Upper lobe of left lung (tissue), 6 donors: ENCODE results near the gene PPM1M. TPM values are rescaled to one million over a fixed set of nuclear protein-coding genes. Genes with fewer than 3 reads are reported as not detected.

Experiments used
- ATAC-seq, 2 donors: fragments of 200-7000 bp; cut with Tn5 transposase; one replicate each; pipeline ENCODE4 v1.9.1; 2022; ENCODE audit warnings: mild to moderate bottlenecking in 2 of 2, moderate library complexity in 2 of 2; ENCODE audit not compliant: low FRiP score in 2 of 2
- DNase-seq, 2 donors: peaks; one replicate each; pipeline ENCODE4 v3.0.0-alpha.2; 2019 to 2020
- H3K27ac ChIP-seq, 4 donors: fragments of 200-600 bp; sonication (generic); one replicate each; pipeline ENCODE4 v1.5.1; 2016 to 2019
- H3K27me3 ChIP-seq, 4 donors: fragments of 200-600 bp; sonication (generic); one replicate each; pipeline ENCODE4 v1.5.1; 2017 to 2019
- H3K36me3 ChIP-seq, 4 donors: fragments of 200-600 bp; sonication (generic); one replicate each; pipeline ENCODE4 v1.5.1; 2016 to 2019
- H3K4me1 ChIP-seq, 4 donors: fragments of 200-600 bp; sonication (generic); one replicate each; pipeline ENCODE4 v1.5.1; 2018 to 2019
- H3K4me3 ChIP-seq, 4 donors: fragments of 200-600 bp; sonication (generic); one replicate each; pipeline ENCODE4 v1.5.1; 2017 to 2019; ENCODE audit warnings: mild to moderate bottlenecking in 2 of 4, moderate library complexity in 1 of 4
- H3K9me3 ChIP-seq, 4 donors: fragments of 200-600 bp; sonication (generic); one replicate each; pipeline ENCODE4 v1.5.1; 2018 to 2019
- EP300 ChIP-seq, 4 donors: sonication (generic); formaldehyde crosslinking; IDR thresholded peaks; one replicate each; pipeline ENCODE4 v1.5.1; 2017; ENCODE audit warnings: antibody characterized with exemption in 4 of 4, control low read depth in 2 of 4
- POLR2A ChIP-seq, 4 donors: fragments of 450-650 bp; IDR thresholded peaks; one replicate each; pipeline ENCODE4 v1.5.1; 2016 to 2017; ENCODE audit warnings: antibody characterized with exemption in 4 of 4, mild to moderate bottlenecking in 2 of 4
- POLR2AphosphoS5 ChIP-seq, 2 donors: sonication (generic); formaldehyde crosslinking; IDR thresholded peaks; one replicate each; pipeline ENCODE4 v1.5.1; 2017; ENCODE audit warnings: antibody characterized with exemption in 2 of 2
- WGBS, 2 donors: methylation state at CpG; one replicate each; pipeline ENCODE4 v1.1.5; 2017 to 2018; 5-methylcytosine and 5-hydroxymethylcytosine counted together
- total RNA-seq, 6 donors: library from RNA; depleted of rRNA in 4 of 6; stranded (reverse); fragments of >200 nt in 4 of 6; gene quantifications; one replicate each; pipeline versions ENCODE4 v1.1.0 to v1.2.1, GENCODE V29; 2016 to 2021
- TF ChIP-seq, protein P1 (sequence below), 6 experiments: fragments of 450-650 bp in 4 of 6; fragments of 200-600 bp in 2 of 6; sonication (generic) in 2 of 6; IDR thresholded peaks; one replicate each; pipeline ENCODE4 v1.5.1; 2016 to 2019; ENCODE audit warnings: antibody characterized with exemption in 6 of 6
- donor health status: DM: no; HTN: no; CAD: no; lungs with moderate emphysema.
- donor health status: DM: no; HTN: yes; CAD: no; lungs with severe emphysema.

Gene PPM1M
- total RNA-seq, 6 donors from 2014 or later, result 18.7 to 68.1 (median 47.8) TPM

DNA sequence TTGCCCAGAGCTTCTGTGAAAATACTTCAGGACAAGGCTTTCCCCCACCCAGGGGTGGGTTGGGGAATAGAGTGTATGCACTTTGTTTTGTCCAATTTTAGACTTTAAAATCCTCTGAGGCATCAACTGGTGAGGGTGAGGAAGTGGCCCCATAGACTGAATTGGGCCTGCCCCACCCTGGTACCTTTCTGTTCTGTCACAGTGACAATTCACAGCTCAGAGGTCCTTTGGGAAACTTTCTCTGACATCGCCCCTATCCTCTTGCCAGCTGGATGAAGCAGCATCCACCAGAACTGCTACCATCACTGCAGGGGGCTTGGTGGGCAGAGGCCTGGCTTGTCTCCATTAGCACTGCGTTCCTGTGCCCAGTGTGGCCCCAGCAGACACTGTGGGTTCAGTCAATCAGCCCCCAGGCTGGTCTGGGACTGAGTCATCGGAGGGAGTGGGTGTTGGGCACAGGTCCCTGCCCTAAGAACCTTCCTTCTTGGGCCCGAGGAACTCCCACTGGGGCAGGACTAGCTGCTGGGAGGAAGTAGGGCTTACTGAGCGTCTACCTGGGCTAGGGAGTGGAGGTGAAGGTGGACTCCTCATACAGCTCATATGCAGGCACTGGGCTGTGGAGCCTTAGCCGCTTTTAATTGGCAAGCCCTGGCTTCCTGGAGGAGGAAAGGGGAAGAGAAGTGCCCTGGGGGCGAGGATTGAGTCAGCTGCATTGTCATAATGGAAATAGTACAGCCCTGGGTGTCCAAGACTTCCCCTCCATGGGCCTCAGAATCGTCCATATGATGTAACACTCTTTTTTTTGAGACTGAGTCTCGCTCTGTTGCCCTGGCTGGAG lies 1.5 kb upstream of the PPM1M start:
- H3K27ac ChIP-seq, result peak overlapping the region; percentile 86 to 97 (median 94)
- H3K36me3 ChIP-seq, result peaks cover 0 to 12% (median 7%) of the 10 kb centered on the region in 4 donors
- H3K4me1 ChIP-seq, result peaks cover 36 to 56% (median 39%) of the 10 kb centered on the region in 4 donors
- TF ChIP-seq POLR2AphosphoS5 (IDR thresholded peaks at IDR 0.05) (no peak), EP300 (IDR thresholded peaks at IDR 0.05) (no peak), POLR2A (IDR thresholded peaks at IDR 0.05) (peak in 1 of 4 donors; percentile 22)
- TF ChIP-seq, protein P1, sequence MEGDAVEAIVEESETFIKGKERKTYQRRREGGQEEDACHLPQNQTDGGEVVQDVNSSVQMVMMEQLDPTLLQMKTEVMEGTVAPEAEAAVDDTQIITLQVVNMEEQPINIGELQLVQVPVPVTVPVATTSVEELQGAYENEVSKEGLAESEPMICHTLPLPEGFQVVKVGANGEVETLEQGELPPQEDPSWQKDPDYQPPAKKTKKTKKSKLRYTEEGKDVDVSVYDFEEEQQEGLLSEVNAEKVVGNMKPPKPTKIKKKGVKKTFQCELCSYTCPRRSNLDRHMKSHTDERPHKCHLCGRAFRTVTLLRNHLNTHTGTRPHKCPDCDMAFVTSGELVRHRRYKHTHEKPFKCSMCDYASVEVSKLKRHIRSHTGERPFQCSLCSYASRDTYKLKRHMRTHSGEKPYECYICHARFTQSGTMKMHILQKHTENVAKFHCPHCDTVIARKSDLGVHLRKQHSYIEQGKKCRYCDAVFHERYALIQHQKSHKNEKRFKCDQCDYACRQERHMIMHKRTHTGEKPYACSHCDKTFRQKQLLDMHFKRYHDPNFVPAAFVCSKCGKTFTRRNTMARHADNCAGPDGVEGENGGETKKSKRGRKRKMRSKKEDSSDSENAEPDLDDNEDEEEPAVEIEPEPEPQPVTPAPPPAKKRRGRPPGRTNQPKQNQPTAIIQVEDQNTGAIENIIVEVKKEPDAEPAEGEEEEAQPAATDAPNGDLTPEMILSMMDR (IDR thresholded peaks at IDR 0.05), result no peak
- no peaks in the 10 kb centered on the region for H3K9me3 ChIP-seq
- H3K4me3 ChIP-seq, result peak overlapping the region in 1 of 4 donors; percentile 72
- DNase-seq (peak in 1 of 2 donors; percentile 73), ATAC-seq (peak; percentile 7 to 54)
- H3K27me3 ChIP-seq, result no peaks in the 10 kb centered on the region
- WGBS, 2 donors, result 58 to 69% methylated on average over 6 to 9 of the region's 9 CpGs

DNA sequence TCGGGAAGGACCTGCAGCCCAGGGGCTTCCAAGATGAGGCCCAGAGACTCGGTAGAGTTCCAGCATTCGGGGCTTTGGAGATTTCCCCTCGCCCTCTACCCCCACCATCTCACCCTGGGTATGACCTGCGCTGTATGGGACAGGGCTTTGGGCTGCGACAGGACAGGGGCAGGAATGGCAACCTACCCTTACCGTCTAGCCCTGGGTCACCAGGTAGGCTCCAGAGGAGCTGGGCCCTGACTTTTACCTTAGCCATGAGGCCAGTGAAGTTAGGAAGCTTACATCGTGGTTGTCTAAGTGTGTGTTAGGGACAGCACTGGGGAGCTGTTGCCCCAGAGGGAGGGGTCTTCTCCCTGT lies 683 bp downstream of the PPM1M start:
- ATAC-seq, result no peak
- WGBS, 2 donors, result 27 to 40% methylated on average over 5 to 8 of the region's 8 CpGs
- no peak for DNase-seq
- Histone ChIP-seq H3K36me3 (peaks cover 0 to 34% (median 14%) of the 10 kb centered on the region in 4 donors), H3K4me1 (peaks cover 22 to 47% (median 28%) of the 10 kb centered on the region in 4 donors), H3K9me3 (no peaks in the 10 kb centered on the region), H3K27ac (peak overlapping the region; percentile 86 to 97 (median 94)), H3K27me3 (no peaks in the 10 kb centered on the region), H3K4me3 (peak overlapping the region in 3 of 4 donors; percentile 61 to 73 (median 72))
- TF ChIP-seq, protein P1 (IDR thresholded peaks at IDR 0.05), result no peak
- TF ChIP-seq POLR2A (IDR thresholded peaks at IDR 0.05) (no peak), EP300 (IDR thresholded peaks at IDR 0.05) (no peak), POLR2AphosphoS5 (IDR thresholded peaks at IDR 0.05) (no peak)

DNA sequence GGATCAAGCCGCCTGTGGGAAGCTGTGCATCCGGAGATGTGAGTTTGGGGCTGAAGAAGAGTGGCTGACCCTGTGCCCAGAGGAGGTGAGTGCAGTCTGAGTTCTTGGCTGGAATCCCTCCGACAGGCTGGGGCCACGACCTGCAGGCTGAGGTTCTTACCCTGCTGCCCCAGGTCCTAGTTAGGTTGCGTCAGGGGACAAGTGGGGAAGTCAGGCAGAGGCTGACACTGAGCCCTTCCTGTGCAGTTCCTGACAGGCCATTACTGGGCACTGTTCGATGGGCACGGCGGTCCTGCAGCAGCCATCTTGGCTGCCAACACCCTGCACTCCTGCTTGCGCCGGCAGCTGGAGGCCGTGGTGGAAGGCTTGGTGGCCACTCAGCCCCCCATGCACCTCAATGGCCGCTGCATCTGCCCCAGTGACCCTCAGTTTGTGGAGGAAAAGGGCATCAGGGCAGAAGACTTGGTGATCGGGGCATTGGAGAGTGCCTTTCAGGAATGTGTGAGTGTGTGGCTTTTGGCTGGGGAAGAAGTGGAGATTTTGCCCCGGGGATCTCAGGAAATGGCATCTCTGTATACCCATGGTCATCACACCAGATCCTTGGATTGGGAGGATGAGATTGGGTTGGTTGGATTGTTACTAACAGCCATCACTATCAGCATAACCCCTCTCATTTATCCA lies 1.3 kb downstream of the PPM1M start:
- H3K4me1 ChIP-seq, result peaks cover 22 to 47% (median 28%) of the 10 kb centered on the region in 4 donors
- 65 to 73% methylated on average over 5 to 8 of the region's 14 CpGs for WGBS, 2 donors
- H3K4me3 ChIP-seq, result peak overlapping the region in 3 of 4 donors; percentile 61 to 73 (median 72)
- no peaks in the 10 kb centered on the region for H3K27me3 ChIP-seq
- H3K9me3 ChIP-seq, result no peaks in the 10 kb centered on the region
- peak overlapping the region; percentile 86 to 97 (median 94) for H3K27ac ChIP-seq
- ATAC-seq (peak; percentile 34 to 49), DNase-seq (peak in 1 of 2 donors; percentile 71)
- TF ChIP-seq POLR2A (IDR thresholded peaks at IDR 0.05), result peak in 1 of 4 donors; percentile 14
- peak in 1 of 2 donors; percentile 43 for TF ChIP-seq POLR2AphosphoS5 (IDR thresholded peaks at IDR 0.05)
- TF ChIP-seq EP300 (IDR thresholded peaks at IDR 0.05), result no peak
- peaks cover 0 to 40% (median 19%) of the 10 kb centered on the region in 4 donors for H3K36me3 ChIP-seq

DNA sequence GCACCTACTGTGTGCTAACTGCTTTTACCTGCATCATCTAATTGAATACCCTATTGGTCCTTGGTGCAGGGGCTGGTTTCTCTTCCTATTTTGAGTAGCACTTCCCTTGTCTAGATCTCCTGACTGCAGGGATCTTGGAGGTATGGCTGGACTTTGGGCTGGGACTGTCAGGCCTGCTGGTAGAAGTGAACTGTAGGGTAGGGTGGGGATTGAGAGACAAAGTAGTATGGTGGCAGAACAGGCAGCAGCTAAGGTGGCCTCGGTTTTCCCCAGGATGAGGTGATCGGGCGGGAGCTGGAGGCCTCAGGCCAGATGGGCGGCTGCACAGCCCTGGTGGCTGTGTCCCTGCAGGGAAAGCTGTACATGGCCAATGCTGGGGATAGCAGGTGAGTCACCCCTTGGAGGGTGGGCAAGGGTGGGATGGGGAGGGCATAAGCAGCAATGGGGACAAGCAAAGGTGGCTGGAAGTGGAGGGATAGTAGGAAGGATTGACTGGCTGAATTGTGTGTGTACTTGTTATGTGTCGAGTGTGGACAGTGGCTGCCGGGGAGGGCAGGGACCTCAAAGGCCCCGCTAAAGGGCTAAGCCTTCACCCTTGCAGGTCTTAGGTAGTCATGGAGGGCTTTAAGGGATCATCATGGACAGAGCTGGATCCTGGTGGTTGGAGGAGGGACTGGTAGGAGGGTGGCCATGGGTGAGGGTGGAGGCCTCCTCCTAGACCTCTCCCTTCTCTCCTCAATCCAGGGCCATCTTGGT lies 2.0 kb downstream of the PPM1M start:
- DNase-seq (no peak), ATAC-seq (no peak)
- TF ChIP-seq, protein P1 (IDR thresholded peaks at IDR 0.05), result no peak
- no peak for TF ChIP-seq POLR2AphosphoS5 (IDR thresholded peaks at IDR 0.05)
- TF ChIP-seq POLR2A (IDR thresholded peaks at IDR 0.05), result no peak
- no peak for TF ChIP-seq EP300 (IDR thresholded peaks at IDR 0.05)
- H3K27me3 ChIP-seq, result no peaks in the 10 kb centered on the region
- WGBS, 2 donors, result 94 to 99% methylated on average over 7 of the region's 7 CpGs
- H3K27ac ChIP-seq, result peak overlapping the region; percentile 86 to 97 (median 94)
- H3K36me3 ChIP-seq, result peaks cover 0 to 48% (median 19%) of the 10 kb centered on the region in 4 donors
- no peaks in the 10 kb centered on the region for H3K9me3 ChIP-seq
- H3K4me3 ChIP-seq, result peak overlapping the region in 2 of 4 donors; percentile 61 to 72
- peaks cover 22 to 47% (median 28%) of the 10 kb centered on the region in 4 donors for H3K4me1 ChIP-seq
